Immature natural killer cell (primary cell): ENCODE results near the gene ATOH7. TPM values are rescaled to one million over a fixed set of nuclear protein-coding genes. Genes with fewer than 3 reads are reported as not detected.
"Not testable (repeated sequence)": the region's sequence is repeated elsewhere in the genome, so short reads cannot be mapped to it uniquely, and the experiment has no call there.

Experiments used
- DNase-seq, 3 donors: peaks; one replicate each; pipeline ENCODE4 v3.0.0; 2022; ENCODE audit warnings: mixed read lengths in 1 of 3
- H3K27ac Mint-ChIP-seq, 6 donors: one replicate each; pipeline ENCODE4 v1.8.0; 2020; ENCODE audit warnings: mixed read lengths in 6 of 6, mild to moderate bottlenecking in 5 of 6, inconsistent platforms in 4 of 6, moderate library complexity in 3 of 6
- H3K27me3 Mint-ChIP-seq, 3 donors: one replicate each; pipeline ENCODE4 v1.8.0; 2020 to 2021; ENCODE audit warnings: low read depth in 3 of 3, mild to moderate bottlenecking in 3 of 3, mixed read lengths in 3 of 3, moderate library complexity in 3 of 3, inconsistent platforms in 1 of 3
- H3K36me3 Mint-ChIP-seq, 3 donors: one replicate each; pipeline ENCODE4 v1.8.0; 2020; ENCODE audit warnings: mixed read lengths in 3 of 3, inconsistent platforms in 2 of 3, mild to moderate bottlenecking in 2 of 3
- H3K4me1 Mint-ChIP-seq, 2 donors: one replicate each; pipeline ENCODE4 v1.8.0; 2020; ENCODE audit warnings: inconsistent platforms in 2 of 2, mild to moderate bottlenecking in 2 of 2, mixed read lengths in 2 of 2, moderate library complexity in 1 of 2
- H3K4me3 Mint-ChIP-seq, 5 donors: one replicate each; pipeline ENCODE4 v1.8.0; 2020; ENCODE audit warnings: mild to moderate bottlenecking in 5 of 5, mixed read lengths in 5 of 5, inconsistent platforms in 3 of 5, moderate library complexity in 3 of 5
- H3K9me3 Mint-ChIP-seq, 6 donors: one replicate each; pipeline ENCODE4 v1.8.0; 2020; ENCODE audit warnings: mild to moderate bottlenecking in 6 of 6, mixed read lengths in 6 of 6, inconsistent platforms in 4 of 6, moderate library complexity in 3 of 6
- polyA plus RNA-seq, 3 donors: library from polyadenylated mRNA; unstranded; fragments of 300-500 nt; fragmentation: Illumina TruSeq; gene quantifications; one replicate each; pipeline ENCODE4 v1.2.3, GENCODE V29; 2021

Gene ATOH7
- polyA plus RNA-seq, 3 donors from 2014 or later: not detected

DNA sequence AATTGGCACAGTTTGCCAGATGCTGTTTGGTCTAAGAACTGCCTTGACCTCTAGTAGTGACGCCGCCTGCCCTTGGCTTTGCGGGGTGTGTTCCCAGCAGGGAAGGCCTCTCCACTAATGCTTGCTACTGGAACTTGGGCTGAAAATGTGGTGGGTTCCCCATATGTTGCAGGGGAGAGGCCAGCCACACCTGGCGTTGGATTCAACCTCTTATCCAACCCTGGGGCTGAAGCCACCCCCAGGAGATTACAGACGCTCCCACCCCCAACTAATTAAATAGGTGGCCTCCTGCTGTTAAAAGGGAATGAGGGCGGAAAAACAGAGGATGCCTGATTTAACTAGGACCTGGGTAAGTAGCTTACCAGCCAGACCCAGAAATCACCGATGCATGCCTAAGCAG is 19.2 kb upstream of the ATOH7 start:
- DNase-seq: no peak
- Mint-ChIP-seq H3K4me1 (no peaks in the 10 kb centered on the region), H3K27me3 (peaks cover 0 to 6% (median 2%) of the 10 kb centered on the region in 3 donors), H3K9me3 (no peaks in the 10 kb centered on the region), H3K36me3 (no peaks in the 10 kb centered on the region), H3K27ac (no peak overlapping the region), H3K4me3 (no peak overlapping the region)

DNA sequence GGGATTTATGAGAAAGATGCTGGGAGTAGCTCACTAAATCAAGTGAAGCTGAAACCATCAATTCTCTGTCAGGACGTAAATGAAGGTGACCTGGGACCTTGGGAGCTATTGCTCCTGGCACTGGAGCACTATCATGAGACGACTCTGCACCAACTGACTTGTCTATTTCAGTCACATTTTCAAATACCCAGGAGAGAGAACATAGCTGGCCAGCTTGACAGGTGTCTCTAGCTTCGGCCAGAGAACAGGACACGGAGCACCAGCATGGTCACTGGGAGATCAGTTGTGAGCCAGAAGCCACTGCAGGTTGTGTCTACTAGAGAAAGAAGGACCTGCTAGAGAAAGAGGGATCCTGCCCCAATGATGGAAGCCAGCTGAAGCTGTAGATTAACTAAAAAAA is 17.4 kb upstream of the ATOH7 start:
- no peak overlapping the region for H3K4me3 Mint-ChIP-seq
- H3K36me3 Mint-ChIP-seq: no peaks in the 10 kb centered on the region
- no peak for DNase-seq
- H3K27ac Mint-ChIP-seq: no peak overlapping the region
- H3K4me1 Mint-ChIP-seq: no peaks in the 10 kb centered on the region
- peaks cover 0 to 7% (median 0%) of the 10 kb centered on the region in 3 donors for H3K27me3 Mint-ChIP-seq
- H3K9me3 Mint-ChIP-seq: no peaks in the 10 kb centered on the region

DNA sequence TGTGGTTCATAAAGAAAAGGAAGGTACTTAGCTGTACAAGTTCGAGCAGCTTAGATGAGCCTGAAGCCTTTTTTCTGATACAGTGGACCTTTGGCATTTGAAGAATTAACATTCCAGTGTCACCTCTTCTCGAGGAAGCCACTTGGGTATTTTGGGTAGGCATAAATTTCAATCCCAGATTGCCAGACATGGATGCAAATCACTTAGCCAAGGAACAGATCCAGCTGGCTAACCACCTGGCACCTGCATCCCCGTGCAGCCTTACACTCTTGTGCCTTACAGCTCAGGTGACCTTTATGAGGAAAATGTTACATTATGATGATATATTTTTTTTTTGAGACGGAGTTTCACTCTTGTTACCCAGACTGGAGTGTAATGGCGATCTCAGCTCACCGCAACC is 16.0 kb upstream of the ATOH7 start:
- no peaks in the 10 kb centered on the region for H3K36me3 Mint-ChIP-seq
- no peak for DNase-seq
- H3K27me3 Mint-ChIP-seq: peaks cover 0 to 7% (median 0%) of the 10 kb centered on the region in 3 donors
- H3K27ac Mint-ChIP-seq: no peak overlapping the region
- no peaks in the 10 kb centered on the region for H3K4me1 Mint-ChIP-seq
- no peak overlapping the region for H3K4me3 Mint-ChIP-seq
- H3K9me3 Mint-ChIP-seq: no peaks in the 10 kb centered on the region

DNA sequence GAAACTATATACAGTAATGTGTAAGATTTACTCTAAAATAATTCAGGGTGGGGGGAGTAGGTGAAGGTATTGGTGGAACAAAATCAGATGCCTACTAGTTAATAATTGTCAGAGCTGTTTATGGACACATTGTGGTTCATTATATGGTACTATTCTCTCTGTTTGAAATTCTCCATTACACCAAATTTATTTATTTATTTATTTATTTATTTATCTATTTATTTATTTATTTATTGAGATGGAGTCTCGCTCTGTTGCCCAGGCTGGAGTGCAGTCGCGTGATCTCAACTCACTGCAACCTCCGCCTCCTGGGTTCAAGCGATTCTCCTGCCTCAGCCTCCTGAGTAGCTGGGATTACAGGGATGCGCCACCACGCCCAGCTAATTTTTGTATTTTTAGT is 14.5 kb upstream of the ATOH7 start:
- not testable (repeated sequence) for H3K4me1 Mint-ChIP-seq, H3K27me3 Mint-ChIP-seq

DNA sequence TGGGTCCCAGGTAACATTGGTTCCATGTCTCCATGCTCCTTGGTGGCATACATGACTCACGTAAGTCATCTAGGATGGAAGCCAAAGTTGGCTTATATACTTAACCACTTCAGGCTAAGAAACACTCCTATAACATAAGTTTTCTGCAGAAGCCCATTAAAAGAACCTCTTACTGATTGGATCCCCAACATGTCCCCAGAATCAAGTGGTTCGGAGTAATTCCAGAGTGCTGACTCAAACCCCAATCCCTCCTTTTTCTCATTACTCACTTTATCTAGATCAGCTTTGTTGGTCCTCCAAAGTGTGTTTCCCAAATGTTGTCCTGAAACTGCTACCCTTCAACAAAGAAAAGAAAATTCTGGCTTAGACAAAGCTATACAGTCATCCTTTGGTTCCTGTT is 10.1 kb upstream of the ATOH7 start:
- no peaks in the 10 kb centered on the region for H3K4me1 Mint-ChIP-seq
- H3K27me3 Mint-ChIP-seq: peaks cover 0 to 2% (median 2%) of the 10 kb centered on the region in 3 donors
- no peak overlapping the region for H3K27ac Mint-ChIP-seq
- no peak for DNase-seq
- H3K4me3 Mint-ChIP-seq: no peak overlapping the region
- H3K9me3 Mint-ChIP-seq: no peaks in the 10 kb centered on the region
- no peaks in the 10 kb centered on the region for H3K36me3 Mint-ChIP-seq

More for the DNA sequence above, 14.5 kb upstream of the ATOH7 start:
- H3K36me3 Mint-ChIP-seq, DNase-seq, H3K4me3 Mint-ChIP-seq, H3K27ac Mint-ChIP-seq, H3K9me3 Mint-ChIP-seq: not testable (repeated sequence)

DNA sequence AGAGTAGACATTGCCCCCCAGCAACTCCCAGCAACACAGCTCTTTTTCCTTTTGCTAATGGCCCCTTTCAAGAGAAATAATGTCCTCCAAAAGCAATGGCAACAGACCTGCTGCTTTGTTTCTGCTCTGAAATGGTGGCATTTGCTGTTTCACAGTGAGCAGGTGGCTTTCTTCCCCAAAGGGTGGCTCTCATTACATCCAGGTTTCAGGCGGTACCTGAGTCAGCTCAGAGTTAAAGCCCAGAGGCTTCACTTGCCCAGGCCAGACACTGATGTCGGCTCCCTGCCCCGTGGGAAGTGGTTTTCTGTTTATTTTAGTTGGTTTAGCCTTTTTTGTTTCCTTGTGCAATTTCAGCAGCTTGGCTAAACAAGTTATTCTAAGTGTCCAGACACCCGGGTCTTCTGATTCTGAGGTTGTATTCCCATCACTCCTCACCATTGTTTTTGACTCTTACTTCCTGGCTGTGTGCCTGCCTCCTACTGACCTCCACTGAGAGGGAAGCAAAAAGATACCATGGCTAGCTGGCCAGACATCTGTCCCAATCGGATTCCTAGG is 7.8 kb upstream of the ATOH7 start:
- Mint-ChIP-seq H3K27ac (no peak overlapping the region), H3K27me3 (peaks cover 0 to 4% (median 0%) of the 10 kb centered on the region in 3 donors), H3K4me3 (no peak overlapping the region), H3K4me1 (no peaks in the 10 kb centered on the region), H3K36me3 (no peaks in the 10 kb centered on the region), H3K9me3 (no peaks in the 10 kb centered on the region)
- DNase-seq: no peak

DNA sequence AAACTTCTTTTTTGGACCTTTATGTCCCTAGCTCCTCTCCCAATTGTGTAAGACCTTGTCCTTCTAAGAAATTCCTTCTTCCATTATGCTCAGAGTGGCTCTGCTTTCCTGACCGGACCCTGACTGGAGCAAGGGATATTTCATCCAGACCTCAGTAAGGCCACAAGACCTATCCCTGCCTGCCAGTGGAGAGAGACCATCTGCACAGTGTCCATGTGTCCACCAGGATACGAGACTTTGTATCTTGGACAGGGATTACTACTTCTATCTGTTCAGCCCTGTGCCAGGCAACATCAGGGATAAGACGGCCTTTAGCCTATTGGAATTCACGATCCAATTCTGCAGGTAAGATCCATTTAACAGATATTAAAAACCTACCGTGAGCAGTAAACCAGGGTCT is 7.2 kb upstream of the ATOH7 start:
- no peak for DNase-seq
- no peaks in the 10 kb centered on the region for H3K9me3 Mint-ChIP-seq
- H3K4me1 Mint-ChIP-seq: no peaks in the 10 kb centered on the region
- H3K27me3 Mint-ChIP-seq: peaks cover 0 to 4% (median 0%) of the 10 kb centered on the region in 3 donors
- H3K27ac Mint-ChIP-seq: no peak overlapping the region
- no peaks in the 10 kb centered on the region for H3K36me3 Mint-ChIP-seq
- no peak overlapping the region for H3K4me3 Mint-ChIP-seq

DNA sequence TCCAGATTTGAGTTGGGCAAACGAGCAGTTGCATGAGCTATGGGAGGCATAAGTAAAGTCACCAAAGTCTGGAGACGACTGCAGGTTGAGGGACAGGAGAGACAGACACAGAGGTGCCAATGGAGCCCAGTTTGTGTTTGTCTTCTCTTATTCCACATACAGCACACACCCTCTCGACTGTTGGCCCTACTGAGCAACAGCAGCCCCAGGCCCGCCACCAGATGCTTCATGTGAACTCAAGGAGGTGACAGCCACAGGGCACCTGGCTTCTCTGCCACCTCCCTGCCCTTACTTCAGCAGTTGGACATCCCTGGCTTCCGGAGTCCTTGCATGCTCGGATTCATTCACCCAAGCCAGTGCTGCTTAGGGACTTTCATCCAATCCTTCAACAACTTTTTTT is 6.5 kb upstream of the ATOH7 start:
- Mint-ChIP-seq H3K36me3 (no peaks in the 10 kb centered on the region), H3K27me3 (peaks cover 0 to 4% (median 0%) of the 10 kb centered on the region in 3 donors), H3K27ac (no peak overlapping the region)

DNA sequence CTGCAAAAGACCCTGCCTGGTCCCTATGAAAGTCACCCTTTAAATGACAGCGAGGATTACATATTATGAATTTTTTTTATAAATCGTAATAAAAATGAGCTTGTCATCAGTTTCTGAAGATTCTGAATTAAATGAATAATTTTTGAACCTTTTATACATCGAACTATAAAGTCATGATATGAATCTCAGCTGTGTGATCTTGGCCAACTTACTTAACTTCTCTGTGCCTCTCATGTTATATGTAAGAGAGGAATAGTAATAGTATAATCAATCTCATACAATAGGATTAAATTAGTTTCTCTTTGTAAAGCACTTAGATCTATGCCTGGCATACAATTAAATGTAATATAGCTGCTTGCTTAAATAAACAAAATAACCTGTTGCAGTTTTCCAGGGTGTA is 5.3 kb upstream of the ATOH7 start:
- Mint-ChIP-seq H3K9me3 (peaks cover 0 to 2% (median 0%) of the 10 kb centered on the region in 6 donors), H3K27ac (no peak overlapping the region), H3K4me3 (no peak overlapping the region), H3K4me1 (no peaks in the 10 kb centered on the region), H3K36me3 (no peaks in the 10 kb centered on the region), H3K27me3 (peaks cover 0 to 6% (median 0%) of the 10 kb centered on the region in 3 donors)
- DNase-seq: no peak

More for the DNA sequence above, 6.5 kb upstream of the ATOH7 start:
- H3K9me3 Mint-ChIP-seq: no peaks in the 10 kb centered on the region
- DNase-seq: no peak
- H3K4me1 Mint-ChIP-seq: no peaks in the 10 kb centered on the region
- H3K4me3 Mint-ChIP-seq: no peak overlapping the region

DNA sequence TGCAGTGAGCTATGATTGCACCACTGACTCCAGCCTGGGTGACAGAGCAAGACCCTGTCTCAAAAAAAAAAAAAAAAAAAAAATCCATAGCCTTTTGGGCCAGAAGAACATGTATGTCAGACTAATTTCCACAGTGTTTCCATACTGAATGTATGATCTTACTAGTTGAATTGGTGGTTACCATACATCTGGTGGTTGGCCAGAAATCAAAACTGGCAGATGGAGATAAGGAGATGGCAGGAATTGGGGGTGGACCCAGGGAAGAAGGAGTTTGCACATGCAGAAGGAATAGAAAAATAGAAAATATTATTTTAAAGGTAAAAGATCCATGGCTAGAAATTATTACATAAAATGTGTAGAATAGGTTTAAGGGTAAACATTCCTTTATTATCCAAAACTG is 3.7 kb upstream of the ATOH7 start:
- H3K36me3 Mint-ChIP-seq: no peaks in the 10 kb centered on the region
- H3K4me3 Mint-ChIP-seq: no peak overlapping the region
- H3K9me3 Mint-ChIP-seq: peaks cover 0 to 2% (median 0%) of the 10 kb centered on the region in 6 donors
- peaks cover 5 to 6% of the 10 kb centered on the region in 2 donors for H3K4me1 Mint-ChIP-seq
- H3K27me3 Mint-ChIP-seq: peaks cover 2 to 9% (median 3%) of the 10 kb centered on the region in 3 donors
- no peak overlapping the region for H3K27ac Mint-ChIP-seq
- no peak for DNase-seq

DNA sequence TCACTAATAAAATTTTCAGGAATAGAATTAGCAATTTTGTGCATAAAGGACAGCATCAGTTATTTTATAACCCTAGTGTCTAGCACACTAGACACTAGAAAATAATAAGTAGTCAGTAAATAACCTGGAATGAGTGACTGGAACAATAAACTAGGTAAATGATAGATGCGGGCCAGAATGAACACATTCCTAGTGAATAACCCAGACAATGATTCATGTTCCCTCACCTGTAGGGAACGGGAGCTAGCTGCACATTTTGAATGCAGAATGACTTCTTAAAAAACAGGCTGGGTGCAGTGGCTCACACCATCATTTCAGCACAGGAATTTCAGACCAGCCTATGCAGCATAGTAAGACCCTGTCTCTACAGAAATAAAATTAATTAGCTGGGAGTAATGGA is 3.2 kb upstream of the ATOH7 start:
- Mint-ChIP-seq H3K27ac (no peak overlapping the region), H3K27me3 (peaks cover 2 to 11% (median 4%) of the 10 kb centered on the region in 3 donors), H3K4me3 (no peak overlapping the region), H3K36me3 (no peaks in the 10 kb centered on the region), H3K4me1 (peaks cover 6 to 7% of the 10 kb centered on the region in 2 donors), H3K9me3 (peaks cover 0 to 2% (median 0%) of the 10 kb centered on the region in 6 donors)
- no peak for DNase-seq

DNA sequence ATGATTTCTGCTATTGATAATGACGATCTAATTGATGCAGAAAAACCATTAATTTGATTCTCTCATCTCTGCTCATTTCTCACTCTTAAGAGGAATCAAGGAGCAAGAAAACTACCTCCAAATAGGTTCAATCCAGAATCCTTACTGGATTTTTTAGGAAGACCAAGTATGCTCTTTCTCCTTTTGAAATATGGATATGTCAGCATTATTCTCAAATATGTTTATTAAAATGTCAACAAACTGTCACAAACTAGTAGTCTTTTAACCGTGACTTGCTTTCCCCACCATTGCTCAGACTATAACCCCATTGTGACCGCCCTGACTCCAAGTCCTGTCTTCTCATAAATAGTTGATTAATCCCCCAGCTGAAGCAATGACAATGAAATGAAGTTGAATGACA is 1.1 kb upstream of the ATOH7 start:
- no peak for DNase-seq
- peaks cover 0 to 2% (median 0%) of the 10 kb centered on the region in 6 donors for H3K9me3 Mint-ChIP-seq
- H3K4me3 Mint-ChIP-seq: peak overlapping the region in 1 of 5 donors; percentile 11
- H3K27me3 Mint-ChIP-seq: peaks cover 4 to 12% (median 7%) of the 10 kb centered on the region in 3 donors
- H3K36me3 Mint-ChIP-seq: no peaks in the 10 kb centered on the region
- H3K27ac Mint-ChIP-seq: no peak overlapping the region
- peaks cover 6 to 7% of the 10 kb centered on the region in 2 donors for H3K4me1 Mint-ChIP-seq

DNA sequence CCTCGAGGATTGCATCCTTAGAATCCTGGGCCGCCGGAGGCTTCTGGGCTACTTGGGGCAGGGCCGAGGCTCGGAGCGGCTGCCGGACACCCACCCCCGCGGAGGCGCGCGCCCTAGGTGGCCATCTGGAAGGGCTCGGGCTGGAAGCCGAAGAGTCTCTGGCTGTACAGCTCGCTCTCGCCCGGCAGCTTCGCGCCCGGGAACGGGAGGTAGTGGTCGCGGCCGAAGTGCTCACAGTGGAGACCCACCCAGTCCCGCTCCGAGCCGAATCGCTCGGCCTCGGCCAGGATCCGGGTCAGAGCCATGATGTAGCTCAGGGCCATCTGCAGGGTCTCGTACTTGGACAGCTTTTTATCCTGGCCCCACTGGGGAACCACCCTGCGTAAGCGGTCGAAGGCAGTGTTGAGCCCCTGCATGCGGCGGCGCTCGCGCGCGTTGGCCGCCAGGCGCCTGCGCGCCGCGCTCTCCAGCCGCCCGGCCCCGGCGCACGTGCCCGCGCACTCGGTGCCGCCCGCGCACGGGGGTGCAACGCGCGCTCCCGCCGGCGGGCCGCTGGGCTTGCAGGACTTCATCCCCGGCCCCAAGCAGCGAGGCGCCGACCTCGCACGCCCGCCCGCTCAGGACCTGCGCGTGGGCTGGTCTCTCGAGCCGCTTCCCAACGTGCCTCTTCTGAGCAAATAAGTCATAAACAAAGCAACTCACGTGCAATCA is 652 bp downstream of the ATOH7 start:
- H3K27me3 Mint-ChIP-seq: peaks cover 4 to 15% (median 9%) of the 10 kb centered on the region in 3 donors
- peak in 2 of 3 donors; percentile 4 to 8 for DNase-seq
- peak overlapping the region; percentile 51 to 77 (median 64) for H3K4me3 Mint-ChIP-seq
- no peak overlapping the region for H3K27ac Mint-ChIP-seq
- peaks cover 0 to 2% (median 0%) of the 10 kb centered on the region in 6 donors for H3K9me3 Mint-ChIP-seq
- H3K4me1 Mint-ChIP-seq: peaks cover 6 to 7% of the 10 kb centered on the region in 2 donors
- no peaks in the 10 kb centered on the region for H3K36me3 Mint-ChIP-seq

DNA sequence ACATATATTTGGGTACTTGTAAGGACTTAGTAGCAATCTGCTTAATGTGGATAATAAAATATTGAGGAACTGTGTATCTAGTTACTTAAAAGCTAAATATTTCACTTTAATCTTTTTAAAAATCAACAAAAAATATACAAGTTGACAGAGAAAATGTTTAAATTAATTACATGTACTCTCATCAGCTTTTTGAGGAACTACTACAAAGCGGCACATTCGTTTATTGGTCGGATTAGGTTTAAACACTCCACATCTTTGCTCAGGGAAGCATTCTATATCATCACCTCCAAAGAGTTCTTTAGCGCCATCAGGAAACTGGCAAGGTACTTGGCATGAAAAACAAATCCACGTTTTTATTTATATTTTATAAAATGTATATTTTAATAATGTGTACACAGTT is 1.6 kb downstream of the ATOH7 start:
- Mint-ChIP-seq H3K27ac (no peak overlapping the region), H3K4me3 (peak overlapping the region in 2 of 5 donors; percentile 75 to 77), H3K27me3 (peaks cover 4 to 13% (median 9%) of the 10 kb centered on the region in 3 donors), H3K9me3 (peaks cover 0 to 2% (median 0%) of the 10 kb centered on the region in 6 donors), H3K4me1 (peaks cover 6 to 7% of the 10 kb centered on the region in 2 donors), H3K36me3 (no peaks in the 10 kb centered on the region)
- DNase-seq: no peak
